ENCODE measurements around the gene FERMT3.
"Not testable (repeated sequence)": the region's sequence is repeated elsewhere in the genome, so short reads cannot be mapped to it uniquely, and the experiment has no call there.

Gene FERMT3

DNA sequence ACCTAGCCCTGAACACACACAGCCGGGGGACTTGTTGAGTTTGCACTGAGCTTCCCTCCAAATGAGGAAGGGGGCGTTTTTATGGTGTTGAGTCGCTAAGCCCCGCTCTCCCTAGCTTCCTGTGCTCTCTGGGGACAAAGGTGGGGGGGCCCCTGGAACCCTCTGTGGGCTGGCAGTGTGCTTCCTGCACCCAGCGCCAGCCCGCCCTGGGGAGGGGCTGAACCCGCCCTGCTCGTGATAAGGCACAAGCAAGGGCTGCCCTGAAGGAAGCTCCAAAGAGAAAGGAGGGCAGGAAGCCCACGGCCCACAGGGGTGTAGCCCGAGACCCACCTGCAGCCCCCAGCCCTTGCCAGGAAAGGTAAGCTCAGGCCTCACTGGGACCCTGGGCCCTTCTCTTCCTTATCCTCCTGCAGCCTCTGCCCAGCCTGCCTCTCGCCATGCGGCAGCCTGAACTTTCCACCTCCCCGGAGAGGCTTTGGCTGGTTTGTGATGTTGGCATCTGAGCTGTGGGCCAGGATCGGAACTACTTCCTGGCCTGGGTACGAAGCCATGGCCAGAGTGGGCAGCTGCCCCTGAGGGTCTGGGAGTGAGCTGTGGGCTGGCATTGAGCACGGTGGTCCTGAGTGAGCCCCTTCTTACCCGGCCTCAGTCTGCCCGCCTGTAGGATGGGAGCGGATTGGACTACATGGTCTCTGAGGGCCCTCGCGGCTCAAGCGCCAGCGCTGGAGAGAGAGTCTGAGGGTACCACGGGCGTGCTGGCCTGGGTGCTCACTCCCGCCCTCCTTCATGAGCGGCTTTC, at the start of gene FERMT3:
Gene FERMT3 (plus strand): TSS at position 265 of the 799 bp plus-strand sequence. CDS start 644 bp downstream, outside the sequence.
- ATAC-seq (ENCODE audit: low read depth) (peak; percentile 48), DNase-seq (ENCODE audit: low spot score in 2 of 2) (peak in 1 of 2 donors; percentile 50)
- no peaks in the 10 kb centered on the region for H3K9me3 Mint-ChIP-seq
- H3K4me3 Mint-ChIP-seq, result peak within 1 kb of the TSS; percentile 89
- H3K4me1 Mint-ChIP-seq, result peaks cover 29% of the 10 kb centered on the region
- peak within 1 kb of the TSS; percentile 86 for H3K27ac Mint-ChIP-seq
- H3K36me3 Mint-ChIP-seq, result peaks cover 23% of the 10 kb centered on the region
- no peaks in the 10 kb centered on the region for H3K27me3 Mint-ChIP-seq

DNA sequence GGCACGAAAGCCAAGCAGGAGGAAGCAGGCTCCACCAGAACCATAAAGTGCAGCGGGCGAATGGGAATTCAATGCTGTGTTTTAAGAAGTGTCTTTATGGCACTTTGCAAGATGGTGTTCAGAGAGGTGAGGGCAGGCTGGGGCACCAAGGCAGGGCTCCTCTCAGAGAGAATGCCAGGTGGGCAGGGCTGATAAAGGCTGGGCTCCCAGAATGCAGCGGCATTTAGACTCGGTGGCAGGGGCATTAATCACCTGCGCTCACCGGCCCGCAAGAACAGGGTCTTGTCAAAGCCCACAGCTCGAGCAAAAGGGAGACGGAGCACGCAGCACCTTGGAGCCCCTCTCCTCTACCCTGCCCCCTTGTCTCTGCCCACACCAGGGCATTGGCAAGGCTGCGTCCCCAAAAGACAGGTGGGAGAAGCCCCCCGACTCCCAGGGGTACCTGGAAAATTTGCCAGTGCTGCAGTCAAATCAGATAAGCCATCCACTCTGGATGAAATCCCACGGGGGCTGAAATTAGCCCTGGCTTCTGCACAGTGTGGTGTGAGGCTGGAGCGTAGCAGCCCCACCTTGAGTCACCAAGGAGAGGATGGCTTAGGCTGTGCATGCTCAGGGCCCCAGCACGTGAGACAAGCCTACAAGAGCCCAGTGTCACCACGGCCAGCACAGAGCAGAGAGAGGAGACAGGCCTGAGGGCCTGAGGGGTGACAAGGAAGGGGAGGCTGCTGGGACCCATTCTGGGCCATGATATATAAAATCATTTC, 48.7 kb upstream of the FERMT3 start:
- no peak overlapping the region for H3K27ac Mint-ChIP-seq

DNA sequence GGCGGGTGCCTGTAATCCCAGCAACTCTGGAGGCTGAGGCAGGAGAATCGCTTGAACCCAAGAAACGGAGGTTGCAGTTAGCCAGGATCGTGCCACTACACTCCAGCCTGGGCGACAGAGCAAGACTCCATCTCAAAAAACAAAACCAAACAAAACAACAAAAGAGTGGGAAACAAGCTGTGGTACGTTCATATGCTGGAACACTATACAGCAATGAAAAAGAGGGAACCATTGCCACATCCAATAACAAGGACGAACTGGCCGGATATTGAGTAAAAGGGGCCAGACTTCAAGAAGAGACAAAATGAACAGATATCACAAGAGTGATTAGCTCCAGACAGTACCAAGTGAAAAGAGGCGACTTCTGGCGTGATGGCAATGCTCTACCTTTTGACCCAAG, 45.5 kb upstream of the FERMT3 start:
- Mint-ChIP-seq H3K9me3 (no peaks in the 10 kb centered on the region), H3K27ac (no peak overlapping the region), H3K4me1 (peaks cover 5% of the 10 kb centered on the region), H3K36me3 (no peaks in the 10 kb centered on the region), H3K4me3 (no peak overlapping the region), H3K27me3 (no peaks in the 10 kb centered on the region)
- ATAC-seq (ENCODE audit: low read depth) (no peak), DNase-seq (ENCODE audit: low spot score in 2 of 2) (no peak)

More for the DNA sequence above, 48.7 kb upstream of the FERMT3 start:
- DNase-seq (ENCODE audit: low spot score in 2 of 2) (no peak), ATAC-seq (ENCODE audit: low read depth) (no peak)
- Mint-ChIP-seq H3K9me3 (no peaks in the 10 kb centered on the region), H3K4me3 (no peak overlapping the region), H3K36me3 (no peaks in the 10 kb centered on the region), H3K4me1 (peaks cover 2% of the 10 kb centered on the region), H3K27me3 (peaks cover 9% of the 10 kb centered on the region)

DNA sequence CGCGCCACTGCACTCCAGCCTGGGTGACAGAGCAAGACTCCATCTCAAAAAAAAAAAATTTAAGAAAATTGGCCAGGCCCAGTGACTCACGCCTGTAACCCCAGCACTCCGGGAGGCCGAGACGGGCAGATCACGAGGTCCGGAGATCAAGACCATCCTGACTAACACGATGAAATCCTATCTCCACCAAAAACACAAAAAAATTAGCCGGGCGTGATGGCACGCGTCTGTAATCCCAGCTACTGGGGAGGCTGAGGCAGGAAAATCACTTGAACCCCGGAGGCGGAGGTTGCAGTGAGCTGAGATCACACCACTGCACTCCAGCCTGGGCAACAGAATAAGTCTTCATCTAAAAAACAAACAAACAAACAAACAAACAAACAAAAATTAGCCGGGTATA, 43.8 kb upstream of the FERMT3 start:
- ATAC-seq (ENCODE audit: low read depth); H3K4me1 Mint-ChIP-seq; H3K27ac Mint-ChIP-seq; DNase-seq (ENCODE audit: low spot score in 2 of 2); H3K4me3 Mint-ChIP-seq; H3K36me3 Mint-ChIP-seq; H3K9me3 Mint-ChIP-seq; H3K27me3 Mint-ChIP-seq: not testable (repeated sequence)

DNA sequence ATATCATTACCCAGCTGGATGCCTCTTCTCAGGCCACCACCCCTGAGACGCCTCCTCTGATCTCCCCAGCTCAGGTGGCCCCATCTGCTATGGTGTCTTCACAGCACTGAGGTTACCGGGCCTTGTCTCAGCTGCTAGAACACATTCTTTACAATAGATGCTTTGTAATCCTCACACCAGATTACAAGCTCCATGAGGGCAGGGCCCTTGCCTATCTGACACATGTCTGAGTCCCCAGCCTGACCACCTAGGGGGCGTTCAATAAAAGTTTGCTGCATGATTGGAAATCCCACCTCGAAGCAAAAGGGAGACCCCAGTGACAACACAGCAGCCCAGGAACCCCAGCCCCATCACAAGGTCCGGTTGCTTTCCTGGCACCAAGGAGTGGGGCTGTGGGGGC, 42.6 kb upstream of the FERMT3 start:
- ATAC-seq (ENCODE audit: low read depth), result no peak
- H3K4me1 Mint-ChIP-seq, result peaks cover 8% of the 10 kb centered on the region
- no peak for DNase-seq (ENCODE audit: low spot score in 2 of 2)
- H3K9me3 Mint-ChIP-seq, result no peaks in the 10 kb centered on the region
- H3K4me3 Mint-ChIP-seq, result no peak overlapping the region
- H3K27me3 Mint-ChIP-seq, result no peaks in the 10 kb centered on the region
- H3K36me3 Mint-ChIP-seq, result no peaks in the 10 kb centered on the region
- H3K27ac Mint-ChIP-seq, result no peak overlapping the region

DNA sequence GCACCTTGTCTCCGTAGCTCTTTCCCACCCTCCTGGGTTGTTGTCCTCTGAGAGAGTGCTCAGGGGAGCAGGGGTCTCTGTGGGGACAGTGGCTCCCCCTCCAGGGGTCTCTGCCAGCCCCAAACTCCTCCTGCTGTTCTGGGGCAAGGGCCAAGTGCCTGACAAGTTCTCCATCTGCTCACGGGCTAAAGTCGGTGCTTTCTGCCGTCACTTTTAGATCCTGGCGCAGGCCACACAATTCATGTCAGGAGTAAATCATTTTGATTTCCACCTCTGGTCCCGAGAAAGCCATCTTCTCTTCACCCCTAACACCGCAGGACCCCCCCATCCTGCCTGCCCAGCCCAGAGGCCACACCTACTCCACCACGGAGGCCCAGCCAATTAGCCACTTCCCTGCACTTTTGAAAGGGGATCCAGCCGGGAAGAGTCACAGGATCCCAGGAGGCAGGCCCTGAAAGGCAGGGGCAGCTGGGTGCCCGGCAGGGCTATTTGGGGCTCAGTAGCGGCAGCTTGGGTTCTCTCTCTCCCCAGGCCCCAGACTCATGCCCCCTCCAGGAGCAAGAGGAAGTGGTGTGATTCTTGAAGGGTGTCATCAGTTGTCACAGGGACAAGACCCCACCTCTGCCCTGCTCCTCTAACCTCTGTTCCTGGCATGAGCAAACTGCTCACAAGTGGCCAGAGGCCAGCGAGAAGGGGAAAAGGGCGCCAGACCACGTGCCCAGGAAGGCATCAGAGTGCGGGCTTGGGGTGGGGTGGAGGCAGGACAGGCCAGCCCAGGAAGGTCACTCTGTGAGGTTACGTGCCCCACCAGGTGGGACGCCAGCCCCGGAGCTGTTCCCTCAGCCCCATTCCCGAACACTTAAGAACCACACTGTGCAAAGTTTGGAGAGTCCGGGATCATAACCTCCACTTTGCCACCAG, 41.9 kb upstream of the FERMT3 start:
- peak overlapping the region; percentile 88 for H3K4me3 Mint-ChIP-seq
- no peak for DNase-seq (ENCODE audit: low spot score in 2 of 2)
- H3K27ac Mint-ChIP-seq, result no peak overlapping the region
- H3K36me3 Mint-ChIP-seq, result no peaks in the 10 kb centered on the region
- no peaks in the 10 kb centered on the region for H3K9me3 Mint-ChIP-seq
- peaks cover 8% of the 10 kb centered on the region for H3K4me1 Mint-ChIP-seq
- H3K27me3 Mint-ChIP-seq, result no peaks in the 10 kb centered on the region
- ATAC-seq (ENCODE audit: low read depth), result no peak

DNA sequence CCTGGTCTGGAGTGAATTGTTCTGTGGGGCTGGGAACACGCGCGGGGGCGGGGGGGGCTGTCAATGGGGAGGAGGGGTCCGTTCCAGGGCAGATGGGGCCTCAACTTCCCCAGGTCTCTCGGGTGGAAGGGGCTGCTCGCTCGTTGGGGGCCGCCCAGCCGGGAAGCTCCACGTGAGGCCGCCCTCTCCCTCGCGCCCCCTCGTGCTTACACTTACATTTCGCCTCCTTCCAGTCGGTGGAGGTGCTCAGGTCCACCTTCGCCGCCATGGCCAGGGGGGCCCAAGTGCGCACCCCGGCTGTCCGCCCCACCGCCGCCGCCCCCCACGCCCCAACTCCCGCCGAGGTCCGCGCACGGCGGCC, 41.1 kb upstream of the FERMT3 start:
- H3K36me3 Mint-ChIP-seq, result no peaks in the 10 kb centered on the region
- H3K4me3 Mint-ChIP-seq, result peak overlapping the region; percentile 88
- no peaks in the 10 kb centered on the region for H3K27me3 Mint-ChIP-seq
- H3K27ac Mint-ChIP-seq, result no peak overlapping the region
- H3K4me1 Mint-ChIP-seq, result peaks cover 8% of the 10 kb centered on the region
- no peaks in the 10 kb centered on the region for H3K9me3 Mint-ChIP-seq
- ATAC-seq (ENCODE audit: low read depth) (peak; percentile 7), DNase-seq (ENCODE audit: low spot score in 2 of 2) (no peak)

DNA sequence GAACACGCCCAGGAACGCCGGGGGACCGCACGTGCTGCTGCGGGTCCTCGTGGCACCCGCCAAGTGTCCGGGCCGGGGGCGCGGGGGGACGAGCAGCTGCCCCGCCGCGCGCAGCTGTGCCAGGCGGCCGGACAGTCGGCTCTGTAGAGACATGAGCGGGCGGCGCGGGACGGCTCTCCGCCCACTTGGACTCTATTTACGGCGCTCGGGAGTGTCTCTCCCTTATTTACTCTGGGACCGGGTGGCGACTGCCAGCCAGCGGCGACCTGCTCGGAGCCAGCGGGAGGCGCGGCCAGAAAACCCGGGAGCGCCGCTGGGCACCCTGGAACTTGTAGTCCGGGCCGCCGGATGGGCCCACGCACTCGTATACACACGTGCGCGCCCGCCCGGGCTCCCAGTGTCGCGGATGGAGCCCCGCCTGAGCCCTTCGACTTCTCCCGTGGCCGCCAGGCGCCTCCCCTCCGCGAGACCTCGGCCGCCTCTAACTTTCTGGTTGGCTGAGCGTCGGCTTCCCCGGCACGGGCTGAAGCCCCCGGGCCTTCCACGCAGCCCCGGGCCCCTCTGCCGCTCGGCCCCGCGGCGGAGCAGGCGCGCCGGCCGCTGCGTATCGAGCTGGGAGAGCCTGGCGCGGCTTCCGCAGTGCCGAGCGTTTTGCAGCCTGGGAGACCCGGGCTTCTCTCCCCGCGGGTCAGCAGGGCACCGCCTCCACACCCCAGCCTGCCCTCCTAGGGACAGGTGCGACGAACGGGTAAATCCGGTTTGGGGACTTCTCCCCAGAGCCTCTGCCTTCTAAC, 40.5 kb upstream of the FERMT3 start, which contains the start of gene MACROD1:
Gene MACROD1 (minus strand): TSS at position 272 of the 794 bp plus-strand sequence. CDS start 119 bp downstream, at position 153.
- DNase-seq (ENCODE audit: low spot score in 2 of 2), result peak; percentile 49 to 65
- Mint-ChIP-seq H3K27ac (no peak within 1 kb of the TSS), H3K36me3 (no peaks in the 10 kb centered on the region), H3K27me3 (no peaks in the 10 kb centered on the region), H3K4me1 (peaks cover 8% of the 10 kb centered on the region), H3K4me3 (peak within 1 kb of the TSS; percentile 91), H3K9me3 (no peaks in the 10 kb centered on the region)
- ATAC-seq (ENCODE audit: low read depth), result peak; percentile 91

DNA sequence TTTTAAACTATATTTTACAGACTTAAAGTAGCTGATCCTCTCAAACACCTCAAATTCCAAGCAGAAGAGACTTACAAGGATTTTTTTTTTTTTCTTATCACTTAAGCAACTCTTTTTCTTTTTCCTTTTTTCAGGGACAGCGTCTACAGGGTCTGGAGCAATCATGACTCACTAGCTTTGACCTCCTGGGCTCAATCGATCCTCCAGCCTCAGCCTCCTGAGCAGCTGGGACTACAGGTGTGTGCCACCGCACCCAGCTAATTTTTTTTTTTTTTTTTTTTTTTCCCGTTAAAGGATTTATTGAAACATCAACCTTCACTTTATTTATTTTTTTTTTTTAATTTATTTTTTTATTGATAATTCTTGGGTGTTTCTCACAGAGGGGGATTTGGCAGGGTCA, 36.1 kb upstream of the FERMT3 start:
- H3K27me3 Mint-ChIP-seq, result no peaks in the 10 kb centered on the region
- ATAC-seq (ENCODE audit: low read depth) (no peak), DNase-seq (ENCODE audit: low spot score in 2 of 2) (no peak)
- peaks cover 6% of the 10 kb centered on the region for H3K4me1 Mint-ChIP-seq
- H3K9me3 Mint-ChIP-seq, result no peaks in the 10 kb centered on the region
- H3K36me3 Mint-ChIP-seq, result peaks cover 3% of the 10 kb centered on the region
- H3K4me3 Mint-ChIP-seq, result no peak overlapping the region
- no peak overlapping the region for H3K27ac Mint-ChIP-seq

DNA sequence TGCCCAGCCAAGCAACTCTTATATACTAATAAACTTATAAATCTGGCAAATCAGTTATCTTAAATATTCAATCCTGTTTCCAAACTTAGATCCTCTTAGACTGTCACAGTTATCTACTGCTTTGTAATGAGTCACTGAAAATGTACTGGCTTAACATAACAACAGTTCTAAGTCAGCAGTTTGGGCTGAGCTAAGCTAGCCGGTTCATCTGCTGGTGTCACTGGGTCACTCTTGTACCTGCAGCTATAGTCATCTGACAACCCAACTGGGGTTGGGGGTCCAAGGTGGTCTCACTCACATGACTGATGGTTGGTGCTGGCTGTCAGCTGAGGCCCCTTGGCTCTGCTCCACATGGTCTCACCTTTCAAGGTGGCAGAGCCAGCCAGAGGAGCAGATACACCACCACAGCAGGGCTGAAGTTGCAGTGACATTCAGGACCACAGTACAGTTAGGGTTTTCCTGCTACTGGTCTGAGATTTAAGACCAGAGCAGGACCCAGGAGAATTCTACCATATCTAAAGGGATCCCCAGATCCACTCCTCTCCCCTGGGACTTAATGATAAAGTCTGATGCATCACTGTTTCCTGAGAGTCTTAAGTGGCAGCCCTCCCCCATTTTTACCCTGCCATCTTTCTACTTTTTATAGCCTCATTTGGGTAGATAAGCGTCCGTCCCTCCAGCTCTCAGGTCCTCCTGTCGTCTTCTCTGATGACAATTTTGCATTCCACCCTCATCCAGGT, 32.7 kb upstream of the FERMT3 start:
- DNase-seq (ENCODE audit: low spot score in 2 of 2) (no peak), ATAC-seq (ENCODE audit: low read depth) (no peak)
- Mint-ChIP-seq H3K4me1 (peaks cover 10% of the 10 kb centered on the region), H3K27me3 (no peaks in the 10 kb centered on the region), H3K36me3 (peaks cover 3% of the 10 kb centered on the region), H3K9me3 (no peaks in the 10 kb centered on the region), H3K27ac (no peak overlapping the region), H3K4me3 (no peak overlapping the region)

DNA sequence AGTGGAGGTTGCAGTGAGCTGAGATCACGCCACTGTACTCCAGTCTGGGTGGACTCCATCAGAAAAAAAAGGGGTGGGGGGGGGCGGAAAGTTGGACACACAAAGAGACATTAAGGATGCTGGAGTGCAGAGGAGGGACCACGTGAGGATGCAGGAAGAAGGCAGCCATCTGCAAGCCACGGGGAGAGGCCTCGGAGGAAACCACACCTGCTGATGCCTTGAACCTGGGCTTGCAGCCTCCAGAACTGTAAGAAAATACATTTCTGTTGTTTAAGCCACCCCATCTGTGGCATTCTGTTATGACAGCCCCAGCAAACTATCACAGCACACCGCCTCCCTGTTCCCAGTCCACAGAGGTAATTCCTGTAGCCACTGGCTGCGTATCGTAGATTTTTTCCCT, 29.8 kb upstream of the FERMT3 start:
- H3K9me3 Mint-ChIP-seq, result no peaks in the 10 kb centered on the region

DNA sequence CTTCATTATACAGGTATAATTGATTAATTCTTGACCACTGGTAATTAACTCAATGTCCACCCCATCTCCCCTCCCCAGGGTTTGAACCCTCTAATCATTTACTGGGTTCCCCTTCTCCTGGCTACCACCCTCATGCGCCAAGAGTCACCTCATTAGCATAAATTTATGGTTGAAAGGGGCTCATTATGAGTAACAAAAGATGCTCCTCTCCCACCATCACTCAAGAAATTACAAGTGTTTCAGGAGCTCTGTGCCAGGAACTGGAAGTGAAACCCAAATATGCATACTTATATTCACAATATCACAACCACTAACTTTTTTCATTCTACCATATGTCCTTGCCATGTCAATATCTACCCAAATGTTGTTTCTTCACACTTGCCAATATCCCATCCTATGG, 28.3 kb upstream of the FERMT3 start:
- Mint-ChIP-seq H3K27ac (no peak overlapping the region), H3K4me3 (no peak overlapping the region), H3K27me3 (no peaks in the 10 kb centered on the region), H3K36me3 (peaks cover 3% of the 10 kb centered on the region), H3K4me1 (peaks cover 20% of the 10 kb centered on the region), H3K9me3 (no peaks in the 10 kb centered on the region)
- ATAC-seq (ENCODE audit: low read depth) (no peak), DNase-seq (ENCODE audit: low spot score in 2 of 2) (no peak)

More for the DNA sequence above, 29.8 kb upstream of the FERMT3 start:
- H3K27ac Mint-ChIP-seq, result no peak overlapping the region
- peaks cover 18% of the 10 kb centered on the region for H3K4me1 Mint-ChIP-seq
- no peak for DNase-seq (ENCODE audit: low spot score in 2 of 2)
- no peaks in the 10 kb centered on the region for H3K27me3 Mint-ChIP-seq
- H3K36me3 Mint-ChIP-seq, result peaks cover 3% of the 10 kb centered on the region
- ATAC-seq (ENCODE audit: low read depth), result no peak
- H3K4me3 Mint-ChIP-seq, result no peak overlapping the region

Data from memory B cell (primary cell).